NT2/D1 (cell line): Measurements from ENCODE around the gene FHOD1.

Experiments
- SUZ12 ChIP-seq: IDR thresholded peaks from 2 replicates; pipeline ENCODE4 v1.6.1; 2011; ENCODE audit not compliant: insufficient read length, insufficient read depth; ENCODE audit errors: extremely low read depth
- YY1 ChIP-seq: IDR thresholded peaks from 2 replicates; pipeline ENCODE4 v1.6.1; 2011; ENCODE audit not compliant: insufficient read length, insufficient read depth
- ZNF274 ChIP-seq: IDR thresholded peaks from 2 replicates; pipeline ENCODE4 v1.6.1; 2011; ENCODE audit warnings: mild to moderate bottlenecking, low read depth, low read length

- TF ChIP-seq ZNF274, result no peak
- no peak for TF ChIP-seq SUZ12
- TF ChIP-seq YY1, result no peak
These were observed 36.7 kb upstream of the FHOD1 start for GRCh38 chr16:67283826-67284555.
